HG03575 (cell line): ENCODE data around the gene EIF3D.

Experiments used
- ATAC-seq: cut with Tn5 transposase; IDR thresholded peaks from one replicate; pipeline ENCODE4 v1.9.1; 2021; ENCODE audit not compliant: unreplicated experiment, insufficient number of reproducible peaks, low FRiP score; ENCODE audit errors: extremely low read depth

The EIF3D gene

DNA sequence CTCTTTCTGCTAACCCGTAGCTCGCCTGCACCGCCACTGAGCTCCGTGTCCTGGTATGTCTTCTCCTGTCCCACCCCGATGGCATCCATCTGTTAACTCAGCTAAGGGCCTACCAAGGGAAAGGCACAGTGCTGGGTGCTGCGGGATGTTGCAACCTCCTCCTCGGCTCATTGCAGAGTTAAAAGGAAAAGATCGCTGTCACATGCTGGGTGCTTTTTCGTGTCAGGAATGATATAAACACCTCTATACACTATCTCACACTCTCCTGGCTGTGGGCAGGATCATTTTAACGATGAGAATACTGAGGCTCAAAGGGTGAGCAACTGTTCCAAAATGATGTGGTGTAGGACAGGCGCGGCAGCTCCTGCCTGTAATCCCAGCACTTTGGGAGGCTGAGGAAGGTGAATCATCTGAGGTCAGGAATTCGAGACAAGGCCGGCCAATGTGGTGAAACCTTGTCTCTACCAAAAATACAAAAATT lies 57.6 kb downstream of the EIF3D start:
- ATAC-seq, result no peak

DNA sequence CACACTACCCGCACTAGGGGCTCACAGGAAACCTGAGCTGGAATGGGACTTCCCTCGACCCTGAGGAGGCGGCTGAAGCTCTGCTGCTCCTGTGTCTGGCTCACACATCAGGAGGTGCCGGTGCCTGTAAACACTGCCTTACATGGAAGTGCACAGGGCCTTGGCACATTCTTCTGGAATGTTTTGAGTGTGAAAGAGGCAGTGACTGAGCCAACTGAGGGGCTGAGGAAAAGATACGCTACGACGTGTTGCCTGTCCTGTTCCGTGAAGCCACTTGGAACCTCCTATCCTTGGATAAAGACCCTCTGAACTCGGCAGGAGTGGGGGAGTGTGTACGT lies 58.0 kb downstream of the EIF3D start:
- ATAC-seq, result no peak

DNA sequence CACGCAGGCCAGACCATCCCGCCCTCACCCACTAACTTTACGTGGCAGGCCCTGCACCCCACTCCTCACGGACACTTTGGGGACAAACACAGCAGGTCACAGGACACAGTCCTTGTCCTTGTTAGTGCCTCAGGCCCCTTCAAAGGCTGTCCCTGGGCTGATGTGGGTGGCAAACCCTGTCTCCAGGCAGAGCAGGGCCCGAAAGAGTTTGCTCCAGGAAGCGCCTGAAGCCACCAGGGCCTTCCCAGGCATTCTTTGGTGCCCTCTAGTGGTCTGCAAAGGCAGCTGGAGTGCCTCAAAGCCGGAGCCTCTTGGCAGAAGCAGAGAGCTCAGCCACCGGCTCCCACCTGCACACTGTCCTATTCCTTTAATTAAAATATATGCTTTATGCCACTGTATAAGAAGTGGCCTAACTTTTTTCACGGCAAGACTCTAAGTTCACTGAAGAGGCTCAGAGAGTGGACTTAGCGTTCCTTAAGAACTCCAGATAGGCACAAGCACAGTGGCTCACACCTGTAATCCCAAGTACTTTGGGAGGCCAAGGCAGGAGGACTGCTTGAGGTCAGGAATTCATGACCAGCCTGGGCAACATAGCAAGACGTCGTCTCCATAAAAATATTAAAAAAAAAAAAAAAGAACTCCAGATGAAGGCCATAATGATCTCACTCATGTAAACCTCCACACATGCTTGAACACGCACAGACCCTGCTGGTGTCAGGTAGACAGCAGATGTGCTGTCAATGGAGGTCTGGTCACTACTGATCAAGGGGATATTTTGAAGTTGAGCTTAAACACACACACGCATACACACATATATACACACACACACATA lies 58.6 kb downstream of the EIF3D start:
- ATAC-seq, result no peak

DNA sequence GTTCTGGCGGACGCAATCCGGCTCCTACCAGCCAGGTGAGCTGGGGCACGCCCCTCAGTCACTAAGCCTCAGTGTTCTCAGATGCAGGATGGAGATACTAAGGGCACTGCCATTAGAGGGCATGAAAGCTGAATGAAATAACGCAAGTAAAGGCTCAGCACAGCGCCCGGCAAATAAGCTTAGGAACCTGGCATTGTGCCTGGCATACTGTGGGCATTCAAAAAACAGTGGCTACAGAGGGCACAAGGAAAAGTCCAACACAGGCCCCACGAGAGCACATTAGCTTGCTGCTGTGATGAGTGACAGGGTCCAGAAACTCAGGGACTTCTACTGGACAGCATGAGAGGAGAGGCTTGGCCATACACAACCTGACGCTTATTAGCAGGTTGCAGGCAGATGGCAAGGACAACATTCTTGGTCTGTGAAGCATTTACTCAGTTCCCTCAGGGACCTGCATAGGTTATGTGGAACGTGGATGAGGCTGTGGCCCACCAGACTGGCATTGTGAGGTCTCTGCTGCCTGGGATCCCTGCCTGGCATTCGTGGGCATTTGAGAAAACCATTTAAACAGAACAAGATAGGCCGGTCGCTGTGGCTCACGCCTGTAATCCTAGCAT lies 59.8 kb downstream of the EIF3D start:
- ATAC-seq, result no peak

DNA sequence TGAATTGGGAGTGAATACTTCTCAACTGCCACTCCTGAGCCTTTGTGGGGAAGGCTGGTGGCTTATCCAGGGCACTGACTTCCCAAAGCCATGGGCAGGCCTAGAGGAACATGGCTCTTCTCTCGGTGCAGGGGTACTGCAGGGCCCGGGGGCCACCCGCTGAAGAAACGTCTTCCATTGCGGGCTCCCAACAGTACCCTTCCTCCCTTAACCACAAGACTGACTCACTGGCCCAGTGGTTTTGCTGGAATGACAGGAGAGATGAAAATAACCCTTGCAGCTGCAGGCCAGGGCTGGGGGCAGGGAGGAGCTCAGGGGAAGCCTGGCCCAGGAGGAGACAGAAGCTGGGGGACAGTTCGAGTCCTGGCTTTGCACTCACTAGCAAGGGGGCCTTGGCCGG lies 61.0 kb downstream of the EIF3D start:
- ATAC-seq, result no peak

DNA sequence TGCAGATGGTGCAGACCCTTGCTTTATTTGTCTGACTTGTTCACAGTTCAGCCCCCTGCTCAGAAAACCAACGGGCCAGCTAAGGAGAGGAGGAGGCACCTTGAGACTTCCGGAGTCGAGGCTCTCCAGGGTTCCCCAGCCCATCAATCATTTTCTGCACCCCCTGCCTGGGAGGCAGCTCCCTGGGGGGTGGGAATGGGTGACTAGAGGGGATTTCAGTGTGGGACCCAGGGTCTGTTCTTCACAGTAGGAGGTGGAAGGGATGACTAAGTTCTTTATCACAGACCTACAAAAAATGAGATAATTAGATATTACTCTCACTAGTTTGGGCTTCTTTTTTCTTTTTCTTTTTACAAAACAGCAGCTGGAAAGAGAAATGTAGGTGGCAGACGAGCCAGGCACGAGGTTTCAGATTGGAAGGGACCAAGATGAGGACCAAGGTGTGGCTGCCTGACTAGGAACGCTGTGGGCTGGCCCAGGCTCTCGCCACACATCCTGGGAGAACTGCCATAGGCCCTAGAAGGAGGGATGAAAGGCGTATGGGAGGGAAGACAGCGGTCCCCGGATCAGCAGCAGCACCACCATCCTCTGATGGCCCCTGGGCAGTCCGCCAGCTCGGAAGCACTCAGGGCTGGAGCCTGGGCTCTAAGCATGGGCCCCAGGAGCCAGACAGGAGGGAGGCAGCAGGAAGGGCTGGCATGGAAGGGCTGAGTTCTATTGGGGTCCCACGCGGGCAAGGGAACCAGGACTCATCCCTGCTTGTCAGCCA lies 61.7 kb downstream of the EIF3D start:
- no peak for ATAC-seq

DNA sequence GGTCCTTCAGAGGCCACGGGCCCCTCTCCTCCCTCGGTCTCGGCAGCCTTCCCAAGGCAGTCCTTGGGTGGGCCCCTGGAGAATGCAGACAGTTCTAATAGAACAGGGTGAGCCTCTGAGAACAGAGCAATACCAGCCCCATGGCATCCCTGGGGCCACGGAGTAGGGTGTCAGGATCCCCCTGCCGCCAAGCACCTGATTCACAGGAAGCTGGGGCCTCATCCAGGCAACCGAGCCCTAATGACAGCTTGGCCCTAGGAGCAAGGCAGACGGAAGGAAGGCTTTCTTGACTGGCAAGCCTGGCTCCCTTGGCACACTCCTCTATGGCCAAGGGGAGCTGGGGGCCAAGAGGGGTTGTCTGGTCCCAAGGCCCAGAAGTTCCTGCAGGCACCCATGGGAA lies 62.7 kb downstream of the EIF3D start:
- no peak for ATAC-seq

DNA sequence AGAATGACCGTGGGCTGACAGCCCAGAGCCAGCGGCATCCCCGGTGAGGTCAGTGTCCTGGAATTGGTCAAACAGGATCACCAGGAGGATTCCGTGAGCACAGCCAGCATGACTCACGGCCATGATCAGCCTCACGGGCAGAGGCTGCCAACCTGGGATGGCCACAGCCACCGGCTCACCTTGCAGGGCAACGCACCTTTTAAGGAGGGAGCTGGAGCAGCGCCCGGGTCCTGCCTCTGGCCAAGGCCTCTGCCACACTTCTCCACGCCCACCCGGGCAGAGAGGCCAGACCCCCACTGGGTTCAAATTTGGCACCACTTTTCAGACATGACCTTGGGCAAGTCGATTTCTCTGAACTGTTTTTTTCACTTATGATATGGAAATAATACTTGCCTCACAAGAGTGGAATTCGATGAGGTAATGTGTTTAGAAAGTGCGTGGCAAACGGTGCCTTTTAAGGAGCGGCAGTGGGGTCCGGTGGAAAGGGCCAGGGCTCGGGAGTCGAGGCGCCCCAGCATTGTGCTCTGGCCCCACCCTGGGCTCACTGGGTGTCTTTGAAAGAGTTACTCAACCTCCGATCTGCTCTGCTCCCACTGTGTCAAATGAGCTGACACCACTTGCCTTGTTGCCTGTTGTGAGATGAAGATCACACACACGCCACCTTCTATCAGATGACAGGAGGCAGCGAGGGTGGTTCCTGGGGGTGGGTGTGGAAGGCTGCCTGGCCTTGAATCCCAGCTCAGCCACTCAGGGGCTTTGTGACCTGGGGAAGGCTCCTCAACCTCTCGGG lies 63.5 kb downstream of the EIF3D start:
- ATAC-seq, result no peak

DNA sequence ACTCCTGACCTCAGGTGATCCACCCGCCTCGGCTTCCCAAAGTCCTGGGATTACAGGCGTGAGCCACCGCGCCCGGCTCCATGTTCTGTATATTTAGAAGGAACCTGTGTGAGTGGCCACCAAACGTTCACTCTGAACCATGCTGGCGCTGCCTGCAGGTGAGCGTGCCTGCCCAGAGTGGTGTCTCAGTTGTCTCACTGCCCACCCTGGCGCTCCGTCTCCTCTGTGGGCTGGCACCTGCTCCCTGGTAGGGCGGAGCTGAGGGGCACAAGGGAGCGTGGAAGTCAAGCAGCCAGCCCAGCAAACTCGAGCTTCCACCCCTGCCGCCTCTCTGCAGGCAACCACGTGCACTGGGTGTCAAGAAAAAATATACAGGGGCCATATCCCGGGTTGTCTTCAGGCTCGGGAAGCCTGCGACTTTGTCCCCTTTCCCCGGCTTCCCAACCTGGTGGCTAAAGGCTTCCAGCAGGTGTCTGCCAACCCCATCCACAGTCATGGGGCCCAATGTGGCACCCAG lies 64.2 kb downstream of the EIF3D start:
- no peak for ATAC-seq

DNA sequence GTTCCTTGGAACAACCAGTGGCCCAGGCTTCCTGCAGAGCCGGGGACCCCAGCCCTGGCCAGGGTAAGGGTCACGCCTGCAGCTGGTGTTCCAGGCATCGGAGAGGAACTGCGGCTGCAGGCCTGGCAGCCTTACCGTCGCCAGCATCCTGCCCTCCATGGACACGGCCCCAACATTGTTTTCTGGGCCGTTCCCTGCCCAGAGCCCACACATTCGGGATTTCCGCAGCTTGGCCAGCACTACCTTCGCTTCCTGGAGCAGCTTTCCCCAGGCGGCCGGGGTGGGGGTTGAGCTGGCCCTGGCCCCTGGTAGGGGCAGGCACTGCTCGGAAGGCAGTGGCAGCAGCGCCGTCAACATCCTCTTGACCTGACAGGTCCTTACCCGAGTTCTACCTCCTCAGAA lies 65.2 kb downstream of the EIF3D start:
- no peak for ATAC-seq

DNA sequence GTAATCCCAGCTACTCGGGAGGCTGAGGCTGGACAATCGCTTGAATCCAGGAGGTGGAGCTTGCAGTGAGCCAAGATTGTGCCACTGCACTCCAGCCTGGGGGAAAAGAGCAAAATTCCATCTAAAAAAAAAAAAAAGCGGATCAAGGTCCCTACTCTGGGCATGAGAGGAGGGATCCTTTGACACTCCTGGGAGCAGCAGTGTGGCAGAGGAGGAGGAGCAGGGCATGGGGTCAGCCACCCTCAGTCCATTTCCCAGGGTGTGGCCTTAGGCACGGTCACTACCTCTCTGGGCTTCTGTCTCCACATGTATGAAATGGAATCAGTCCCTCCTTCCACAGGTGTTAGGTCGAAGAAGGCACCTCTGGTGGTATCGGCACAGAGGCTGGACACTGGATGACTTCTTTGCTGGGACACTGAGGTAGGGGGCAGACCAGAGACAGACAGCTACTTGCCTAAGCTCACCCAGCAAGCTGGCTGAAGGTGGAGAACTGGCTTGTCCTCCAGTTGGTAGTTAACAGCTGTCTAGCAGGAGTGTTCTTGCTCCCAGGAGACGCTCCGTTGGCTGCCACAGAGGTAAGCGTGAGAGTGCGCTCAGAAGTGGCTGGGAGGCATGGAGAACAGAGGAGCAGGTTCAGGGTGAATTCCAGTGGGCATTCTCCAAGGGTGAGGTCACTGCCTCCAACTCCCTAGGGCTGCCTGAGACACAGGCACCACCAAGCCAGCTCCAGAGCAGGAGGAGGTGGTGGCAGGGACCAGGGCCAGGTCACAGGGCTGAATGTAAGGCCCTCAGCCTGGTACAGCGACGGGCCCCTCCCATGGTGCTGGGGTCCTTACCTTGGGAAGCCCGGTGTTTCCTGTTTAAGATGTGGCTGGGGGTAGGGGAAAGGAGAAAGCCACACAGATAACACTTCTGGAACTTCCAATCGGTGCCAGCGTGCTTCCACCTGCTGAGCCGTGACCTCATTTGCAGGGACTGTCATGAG lies 67.0 kb downstream of the EIF3D start:
- ATAC-seq, result no peak
